ENCODE results near the gene VSIG1. TPM values are rescaled to one million over a fixed set of nuclear protein-coding genes. Genes with fewer than 3 reads are reported as not detected.

Gene VSIG1
- total and polyA plus RNA-seq, 2 of the 8 experiments (the other 6 are each of a cell fraction or from before 2014, with no cell fraction given): 2.2 to 2.9 TPM

DNA sequence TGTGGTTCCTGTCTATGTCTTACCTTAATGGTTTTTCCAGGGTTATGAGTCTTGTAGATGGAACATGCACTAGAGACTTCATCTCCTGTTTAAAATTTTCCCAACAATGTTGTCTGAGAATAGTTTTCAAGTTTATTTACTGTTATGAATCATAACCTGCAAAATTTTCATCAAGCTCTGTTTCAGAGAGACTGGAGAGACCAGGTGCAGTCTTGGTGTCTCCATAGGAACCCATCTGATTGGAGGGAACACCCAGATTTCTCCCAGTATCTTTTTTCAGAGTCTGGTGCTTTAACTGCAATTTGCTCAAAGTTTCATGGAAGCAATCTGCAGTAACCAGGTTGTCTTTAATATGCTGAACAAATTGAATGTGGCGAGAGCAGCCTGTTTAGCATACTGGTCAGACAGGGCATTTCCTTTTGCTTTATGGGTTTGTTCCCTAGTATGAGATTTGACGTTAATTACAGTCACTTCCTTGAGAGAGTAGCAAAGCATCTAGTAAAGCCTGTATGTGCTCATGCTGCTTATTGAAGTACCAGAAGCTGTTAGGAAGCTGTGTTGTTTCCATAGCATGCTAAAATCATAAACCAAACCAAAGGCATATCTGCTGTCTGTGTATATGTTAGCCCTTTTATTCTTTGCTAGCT, 18.8 kb upstream of the VSIG1 start (continued):
- TF ChIP-seq, protein P1, sequence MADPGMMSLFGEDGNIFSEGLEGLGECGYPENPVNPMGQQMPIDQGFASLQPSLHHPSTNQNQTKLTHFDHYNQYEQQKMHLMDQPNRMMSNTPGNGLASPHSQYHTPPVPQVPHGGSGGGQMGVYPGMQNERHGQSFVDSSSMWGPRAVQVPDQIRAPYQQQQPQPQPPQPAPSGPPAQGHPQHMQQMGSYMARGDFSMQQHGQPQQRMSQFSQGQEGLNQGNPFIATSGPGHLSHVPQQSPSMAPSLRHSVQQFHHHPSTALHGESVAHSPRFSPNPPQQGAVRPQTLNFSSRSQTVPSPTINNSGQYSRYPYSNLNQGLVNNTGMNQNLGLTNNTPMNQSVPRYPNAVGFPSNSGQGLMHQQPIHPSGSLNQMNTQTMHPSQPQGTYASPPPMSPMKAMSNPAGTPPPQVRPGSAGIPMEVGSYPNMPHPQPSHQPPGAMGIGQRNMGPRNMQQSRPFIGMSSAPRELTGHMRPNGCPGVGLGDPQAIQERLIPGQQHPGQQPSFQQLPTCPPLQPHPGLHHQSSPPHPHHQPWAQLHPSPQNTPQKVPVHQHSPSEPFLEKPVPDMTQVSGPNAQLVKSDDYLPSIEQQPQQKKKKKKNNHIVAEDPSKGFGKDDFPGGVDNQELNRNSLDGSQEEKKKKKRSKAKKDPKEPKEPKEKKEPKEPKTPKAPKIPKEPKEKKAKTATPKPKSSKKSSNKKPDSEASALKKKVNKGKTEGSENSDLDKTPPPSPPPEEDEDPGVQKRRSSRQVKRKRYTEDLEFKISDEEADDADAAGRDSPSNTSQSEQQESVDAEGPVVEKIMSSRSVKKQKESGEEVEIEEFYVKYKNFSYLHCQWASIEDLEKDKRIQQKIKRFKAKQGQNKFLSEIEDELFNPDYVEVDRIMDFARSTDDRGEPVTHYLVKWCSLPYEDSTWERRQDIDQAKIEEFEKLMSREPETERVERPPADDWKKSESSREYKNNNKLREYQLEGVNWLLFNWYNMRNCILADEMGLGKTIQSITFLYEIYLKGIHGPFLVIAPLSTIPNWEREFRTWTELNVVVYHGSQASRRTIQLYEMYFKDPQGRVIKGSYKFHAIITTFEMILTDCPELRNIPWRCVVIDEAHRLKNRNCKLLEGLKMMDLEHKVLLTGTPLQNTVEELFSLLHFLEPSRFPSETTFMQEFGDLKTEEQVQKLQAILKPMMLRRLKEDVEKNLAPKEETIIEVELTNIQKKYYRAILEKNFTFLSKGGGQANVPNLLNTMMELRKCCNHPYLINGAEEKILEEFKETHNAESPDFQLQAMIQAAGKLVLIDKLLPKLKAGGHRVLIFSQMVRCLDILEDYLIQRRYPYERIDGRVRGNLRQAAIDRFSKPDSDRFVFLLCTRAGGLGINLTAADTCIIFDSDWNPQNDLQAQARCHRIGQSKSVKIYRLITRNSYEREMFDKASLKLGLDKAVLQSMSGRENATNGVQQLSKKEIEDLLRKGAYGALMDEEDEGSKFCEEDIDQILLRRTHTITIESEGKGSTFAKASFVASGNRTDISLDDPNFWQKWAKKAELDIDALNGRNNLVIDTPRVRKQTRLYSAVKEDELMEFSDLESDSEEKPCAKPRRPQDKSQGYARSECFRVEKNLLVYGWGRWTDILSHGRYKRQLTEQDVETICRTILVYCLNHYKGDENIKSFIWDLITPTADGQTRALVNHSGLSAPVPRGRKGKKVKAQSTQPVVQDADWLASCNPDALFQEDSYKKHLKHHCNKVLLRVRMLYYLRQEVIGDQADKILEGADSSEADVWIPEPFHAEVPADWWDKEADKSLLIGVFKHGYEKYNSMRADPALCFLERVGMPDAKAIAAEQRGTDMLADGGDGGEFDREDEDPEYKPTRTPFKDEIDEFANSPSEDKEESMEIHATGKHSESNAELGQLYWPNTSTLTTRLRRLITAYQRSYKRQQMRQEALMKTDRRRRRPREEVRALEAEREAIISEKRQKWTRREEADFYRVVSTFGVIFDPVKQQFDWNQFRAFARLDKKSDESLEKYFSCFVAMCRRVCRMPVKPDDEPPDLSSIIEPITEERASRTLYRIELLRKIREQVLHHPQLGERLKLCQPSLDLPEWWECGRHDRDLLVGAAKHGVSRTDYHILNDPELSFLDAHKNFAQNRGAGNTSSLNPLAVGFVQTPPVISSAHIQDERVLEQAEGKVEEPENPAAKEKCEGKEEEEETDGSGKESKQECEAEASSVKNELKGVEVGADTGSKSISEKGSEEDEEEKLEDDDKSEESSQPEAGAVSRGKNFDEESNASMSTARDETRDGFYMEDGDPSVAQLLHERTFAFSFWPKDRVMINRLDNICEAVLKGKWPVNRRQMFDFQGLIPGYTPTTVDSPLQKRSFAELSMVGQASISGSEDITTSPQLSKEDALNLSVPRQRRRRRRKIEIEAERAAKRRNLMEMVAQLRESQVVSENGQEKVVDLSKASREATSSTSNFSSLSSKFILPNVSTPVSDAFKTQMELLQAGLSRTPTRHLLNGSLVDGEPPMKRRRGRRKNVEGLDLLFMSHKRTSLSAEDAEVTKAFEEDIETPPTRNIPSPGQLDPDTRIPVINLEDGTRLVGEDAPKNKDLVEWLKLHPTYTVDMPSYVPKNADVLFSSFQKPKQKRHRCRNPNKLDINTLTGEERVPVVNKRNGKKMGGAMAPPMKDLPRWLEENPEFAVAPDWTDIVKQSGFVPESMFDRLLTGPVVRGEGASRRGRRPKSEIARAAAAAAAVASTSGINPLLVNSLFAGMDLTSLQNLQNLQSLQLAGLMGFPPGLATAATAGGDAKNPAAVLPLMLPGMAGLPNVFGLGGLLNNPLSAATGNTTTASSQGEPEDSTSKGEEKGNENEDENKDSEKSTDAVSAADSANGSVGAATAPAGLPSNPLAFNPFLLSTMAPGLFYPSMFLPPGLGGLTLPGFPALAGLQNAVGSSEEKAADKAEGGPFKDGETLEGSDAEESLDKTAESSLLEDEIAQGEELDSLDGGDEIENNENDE (IDR thresholded peaks at IDR 0.05; ENCODE audit: insufficient replicate concordance, low read length): no peak
- TF ChIP-seq TCF12 (IDR thresholded peaks at IDR 0.05; ENCODE audit: low read depth, low read length): no peak
- TF ChIP-seq BCL11A (IDR thresholded peaks at IDR 0.05; ENCODE audit: low read depth in 2 of 2, low read length in 2 of 2): no peak
- TF ChIP-seq, protein P2, sequence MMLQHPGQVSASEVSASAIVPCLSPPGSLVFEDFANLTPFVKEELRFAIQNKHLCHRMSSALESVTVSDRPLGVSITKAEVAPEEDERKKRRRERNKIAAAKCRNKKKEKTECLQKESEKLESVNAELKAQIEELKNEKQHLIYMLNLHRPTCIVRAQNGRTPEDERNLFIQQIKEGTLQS (IDR thresholded peaks at IDR 0.05; ENCODE audit: insufficient read depth, low read depth, low read length): no peak
- no peak for TF ChIP-seq CEBPB (IDR thresholded peaks at IDR 0.05; ENCODE audit: low read depth, low read length)
- TF ChIP-seq PHF8 (conservative IDR thresholded peaks at IDR 0.05; ENCODE audit: low read depth, low read length): no peak
- no peak for TF ChIP-seq SIRT6 (IDR thresholded peaks at IDR 0.05; ENCODE audit: low read length)
- TF ChIP-seq CTBP2 (IDR thresholded peaks at IDR 0.05; ENCODE audit: borderline replicate concordance, insufficient read depth, insufficient read length, low read length): no peak
- TF ChIP-seq CHD2 (IDR thresholded peaks at IDR 0.05; ENCODE audit: low read length): no peak
